Natural killer cell (primary cell): ENCODE measurements around the gene IL18BP. TPM values are rescaled to one million over a fixed set of nuclear protein-coding genes. Genes with fewer than 3 reads are reported as not detected.
A peak's percentile ranks its signal among the peaks of the same experiment; 100 is the strongest.

Experiments used
- ATAC-seq, 3 donors: fragments of 150-1000 bp in 2 of 3; fragments of 200-7000 bp in 1 of 3; cut with Tn5 transposase; 1 replicate in 1 of 3; 2 replicates in 2 of 3; pipeline ENCODE4 v1.10.0; 2021; ENCODE audit warnings: mild to moderate bottlenecking in 2 of 3, moderate library complexity in 2 of 3
- DNase-seq, 2 donors: peaks; one replicate each; pipeline versions ENCODE4 v3.0.0 to v3.0.0-alpha.2; 2013 to 2021; ENCODE audit warnings: mixed read lengths in 1 of 2
- H3K27ac ChIP-seq: one replicate; pipeline ENCODE4 v1.5.1; 2013; ENCODE audit warnings: mild to moderate bottlenecking, low read length
- H3K27me3 ChIP-seq: one replicate; pipeline ENCODE4 v1.6.1; 2013; ENCODE audit warnings: low read length; ENCODE audit not compliant: control insufficient read depth, insufficient read depth
- H3K36me3 ChIP-seq: one replicate; pipeline ENCODE4 v1.6.1; 2013; ENCODE audit warnings: low read length; ENCODE audit not compliant: control insufficient read depth, insufficient read depth
- H3K4me1 ChIP-seq: one replicate; pipeline ENCODE4 v1.6.1; 2013; ENCODE audit warnings: low read length; ENCODE audit not compliant: control insufficient read depth, insufficient read depth
- H3K4me3 ChIP-seq: one replicate; pipeline ENCODE4 v1.5.1; 2013; ENCODE audit warnings: low read length
- H3K9me3 ChIP-seq: one replicate; pipeline ENCODE4 v1.6.1; 2013; ENCODE audit warnings: low read length; ENCODE audit not compliant: control insufficient read depth, insufficient read depth
- H3K27ac Mint-ChIP-seq, 2 donors: one replicate each; pipeline ENCODE4 v1.8.0; 2022; ENCODE audit warnings: mild to moderate bottlenecking in 2 of 2, mixed read lengths in 2 of 2, moderate library complexity in 1 of 2
- H3K27me3 Mint-ChIP-seq, 2 donors: one replicate each; pipeline ENCODE4 v1.8.0; 2022; ENCODE audit warnings: low read depth in 2 of 2, mixed read lengths in 2 of 2
- H3K36me3 Mint-ChIP-seq: one replicate; pipeline ENCODE4 v1.8.0; 2022; ENCODE audit warnings: mixed read lengths
- H3K4me1 Mint-ChIP-seq, 2 donors: one replicate each; pipeline ENCODE4 v1.8.0; 2022; ENCODE audit warnings: mixed read lengths in 2 of 2
- H3K4me3 Mint-ChIP-seq: one replicate; pipeline ENCODE4 v1.8.0; 2022; ENCODE audit warnings: mild to moderate bottlenecking, moderate library complexity, mixed read lengths
- H3K9me3 Mint-ChIP-seq, 2 donors: one replicate each; pipeline ENCODE4 v1.8.0; 2022; ENCODE audit warnings: mixed read lengths in 2 of 2
- CTCF ChIP-seq: fragments of 200-600 bp; IDR thresholded peaks from one replicate; pipeline ENCODE4 v1.8.0; 2022; ENCODE audit warnings: antibody characterized with exemption
- WGBS: methylation state at CpG from one replicate; pipeline ENCODE4 v1.1.7; 2013; ENCODE audit warnings: missing lambda C conversion rate; ENCODE audit not compliant: insufficient coverage; 5-methylcytosine and 5-hydroxymethylcytosine counted together
- intact Hi-C: fragments of 100-400 bp; cut with micrococcal nuclease; formaldehyde crosslinking; loops from one replicate; pipeline ENCODE4 v1.14.2; 2022
- total RNA-seq, 4 donors: library from RNA; stranded (reverse); fragments of 120-200 nt in 1 of 4; gene quantifications; one replicate each; pipeline versions ENCODE4 v1.2.3 to v1.2.4, GENCODE V29; 2013 to 2022

IL18BP gene
- total RNA-seq, 3 donors from 2014 or later (not counting 1 experiment from before 2014, with no cell fraction given) = 23.1 to 35.5 (median 27.2) TPM

- peaks cover 10% of the 10 kb centered on the region for H3K36me3 Mint-ChIP-seq
- no peaks in the 10 kb centered on the region for H3K4me1 ChIP-seq
Observed at GRCh38 chr11:72030472-72031045, 31.9 kb downstream of the IL18BP start.

DNA sequence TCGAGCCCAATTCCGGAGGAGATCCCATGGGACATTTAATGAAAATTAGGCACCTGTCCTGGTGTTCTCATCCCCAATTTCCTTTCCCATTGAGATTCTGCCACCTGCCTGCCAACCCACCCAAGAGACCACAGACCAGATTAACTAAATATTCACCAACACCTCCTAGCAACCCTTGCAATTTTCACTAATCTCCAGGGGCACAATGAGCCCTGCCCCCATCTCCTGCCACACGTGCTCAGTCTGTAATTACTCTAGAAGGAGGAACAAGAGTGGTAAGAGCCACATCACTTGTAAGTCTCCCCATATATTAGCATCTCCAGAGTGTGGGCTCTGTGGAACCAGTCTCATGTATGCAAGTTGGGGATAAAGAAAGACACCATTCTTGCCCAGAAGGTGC is 38.0 kb downstream of the IL18BP start:
- Histone ChIP-seq H3K4me3 (no peak overlapping the region), H3K27ac (peak overlapping the region; percentile 4), H3K27me3 (no peaks in the 10 kb centered on the region), H3K9me3 (no peaks in the 10 kb centered on the region), H3K4me1 (peaks cover 44% of the 10 kb centered on the region), H3K36me3 (peaks cover 29% of the 10 kb centered on the region)
- H3K4me3 Mint-ChIP-seq = peak overlapping the region; percentile 17
- DNase-seq (no peak), ATAC-seq (no peak)
- H3K4me1 Mint-ChIP-seq = peaks cover 16 to 20% of the 10 kb centered on the region in 2 donors
- no peaks in the 10 kb centered on the region for H3K27me3 Mint-ChIP-seq
- 69% methylated on average over 3 of the region's 3 CpGs for WGBS
- H3K27ac Mint-ChIP-seq = peak overlapping the region in 1 of 2 donors; percentile 75
- no peak for TF ChIP-seq CTCF
- no peaks in the 10 kb centered on the region for H3K9me3 Mint-ChIP-seq
- intact Hi-C loops = no loop called here
- no peaks in the 10 kb centered on the region for H3K36me3 Mint-ChIP-seq

More at GRCh38 chr11:72030472-72031045, 31.9 kb downstream of the IL18BP start:
- Mint-ChIP-seq H3K9me3 (no peaks in the 10 kb centered on the region), H3K4me3 (no peak overlapping the region), H3K27me3 (no peaks in the 10 kb centered on the region), H3K4me1 (peaks cover 26 to 32% of the 10 kb centered on the region in 2 donors), H3K27ac (peak overlapping the region; percentile 39 to 50)
- WGBS = no CpG with 5 or more reads among the region's 1 CpG
- Histone ChIP-seq H3K9me3 (no peaks in the 10 kb centered on the region), H3K27ac (no peak overlapping the region), H3K27me3 (no peaks in the 10 kb centered on the region), H3K36me3 (peaks cover 73% of the 10 kb centered on the region), H3K4me3 (no peak overlapping the region)
- ATAC-seq (no peak), DNase-seq (no peak)
- intact Hi-C loops = no loop called here
- TF ChIP-seq CTCF = no peak

DNA sequence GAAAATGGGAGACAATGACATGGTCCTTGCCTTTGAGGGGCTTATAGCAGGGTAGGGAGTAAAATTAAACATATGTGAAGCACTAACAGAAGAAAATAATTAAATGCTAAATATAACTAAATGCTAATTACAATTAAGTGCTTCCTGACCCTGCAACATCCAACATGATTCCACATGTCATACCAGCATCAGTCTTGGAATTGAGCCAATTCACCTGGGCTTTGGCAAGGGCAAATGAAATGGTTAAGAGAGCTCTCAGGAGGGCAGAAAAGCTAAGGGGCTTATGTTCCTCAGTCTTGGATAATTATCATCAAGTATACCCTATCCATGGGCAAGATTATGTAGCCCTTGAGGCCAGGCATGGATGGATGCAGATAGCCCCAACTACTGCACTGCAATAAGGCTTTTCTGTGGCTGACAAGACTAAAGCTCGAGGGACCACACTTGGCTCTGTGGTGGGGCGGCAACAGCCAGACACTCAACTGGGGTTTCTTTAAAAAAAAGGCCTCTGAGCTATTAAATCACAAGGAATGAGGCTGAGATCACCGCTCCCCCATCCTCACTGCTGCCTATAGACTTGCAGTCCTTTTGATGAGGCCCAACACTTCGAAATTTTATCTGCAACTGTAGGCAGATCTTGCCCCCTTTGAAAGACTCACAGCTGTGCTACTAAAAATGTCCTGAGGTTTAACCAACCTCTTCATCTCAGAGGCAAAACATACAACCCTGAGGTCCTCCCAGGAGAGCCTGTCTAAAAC is 39.0 kb downstream of the IL18BP start:
- Mint-ChIP-seq H3K36me3 (no peaks in the 10 kb centered on the region), H3K4me3 (no peak overlapping the region), H3K4me1 (peaks cover 16 to 31% of the 10 kb centered on the region in 2 donors), H3K27me3 (no peaks in the 10 kb centered on the region), H3K9me3 (no peaks in the 10 kb centered on the region), H3K27ac (peak overlapping the region in 1 of 2 donors; percentile 75)
- intact Hi-C loops = no loop called here
- H3K4me3 ChIP-seq = no peak overlapping the region
- H3K4me1 ChIP-seq = peaks cover 54% of the 10 kb centered on the region
- H3K9me3 ChIP-seq = no peaks in the 10 kb centered on the region
- no peaks in the 10 kb centered on the region for H3K27me3 ChIP-seq
- ATAC-seq (peak in 2 of 3 donors; percentile 7 to 30), DNase-seq (no peak)
- 24% methylated on average over 4 of the region's 4 CpGs for WGBS
- no peak for TF ChIP-seq CTCF
- peaks cover 24% of the 10 kb centered on the region for H3K36me3 ChIP-seq
- peak overlapping the region; percentile 88 for H3K27ac ChIP-seq
